Skeletal muscle tissue (tissue), 4 donors: ENCODE measurements around the gene SLC29A1. TPM values are rescaled to one million over a fixed set of nuclear protein-coding genes. Genes with fewer than 3 reads are reported as not detected.

Source experiments
- H3K27ac ChIP-seq: one replicate; pipeline ENCODE4 v1.7.0; 2013; ENCODE audit warnings: mild to moderate bottlenecking, low read depth, low read length, inconsistent platforms
- H3K27me3 ChIP-seq, 3 donors: one replicate each; pipeline ENCODE4 v1.7.0; 2013; ENCODE audit warnings: low read length in 3 of 3; ENCODE audit not compliant: control insufficient read depth in 3 of 3, insufficient read depth in 3 of 3
- H3K36me3 ChIP-seq, 3 donors: one replicate each; pipeline ENCODE4 v1.7.0; 2013; ENCODE audit warnings: low read length in 3 of 3; ENCODE audit not compliant: control insufficient read depth in 3 of 3, insufficient read depth in 3 of 3
- H3K4me1 ChIP-seq, 3 donors: one replicate each; pipeline ENCODE4 v1.7.0; 2013; ENCODE audit warnings: low read length in 3 of 3, mild to moderate bottlenecking in 3 of 3; ENCODE audit not compliant: control insufficient read depth in 3 of 3, insufficient read depth in 3 of 3
- H3K4me3 ChIP-seq, 3 donors: one replicate each; pipeline ENCODE4 v1.7.0; 2013; ENCODE audit warnings: low read length in 3 of 3
- H3K9ac ChIP-seq, 3 donors: one replicate each; pipeline ENCODE4 v1.7.0; 2013; ENCODE audit warnings: low read length in 3 of 3, mild to moderate bottlenecking in 3 of 3, moderate library complexity in 2 of 3, low read depth in 1 of 3
- H3K9me3 ChIP-seq, 3 donors: one replicate each; pipeline ENCODE4 v1.7.0; 2013; ENCODE audit warnings: low read length in 3 of 3; ENCODE audit not compliant: control insufficient read depth in 3 of 3
- total RNA-seq: library from RNA; depleted of rRNA; stranded (reverse); fragments of >200 nt; gene quantifications from one replicate; pipeline ENCODE4 v1.2.3, GENCODE V29; 2014
- donor health status: Osteomylitis.

SLC29A1 gene
- total RNA-seq, 1 donor from 2014 or later, result 14.6 TPM

GRCh38 chr6:44221291-44221960 lies 2.0 kb upstream of the SLC29A1 start:
- H3K4me3 ChIP-seq, result peak overlapping the region; percentile 24 to 60 (median 32)
- no peaks in the 10 kb centered on the region for H3K36me3 ChIP-seq
- no peaks in the 10 kb centered on the region for H3K9me3 ChIP-seq
- H3K27me3 ChIP-seq, result no peaks in the 10 kb centered on the region
- peaks cover 72 to 76% (median 74%) of the 10 kb centered on the region in 3 donors for H3K4me1 ChIP-seq
- H3K27ac ChIP-seq, result peak overlapping the region; percentile 94
- peak overlapping the region; percentile 27 to 80 (median 63) for H3K9ac ChIP-seq

GRCh38 chr6:44221961-44222335 lies 1.4 kb upstream of the SLC29A1 start:
- H3K27ac ChIP-seq, result peak overlapping the region; percentile 94
- peaks cover 72 to 77% (median 74%) of the 10 kb centered on the region in 3 donors for H3K4me1 ChIP-seq
- H3K4me3 ChIP-seq, result peak overlapping the region in 2 of 3 donors; percentile 32 to 60
- H3K27me3 ChIP-seq, result no peaks in the 10 kb centered on the region
- no peaks in the 10 kb centered on the region for H3K36me3 ChIP-seq
- peak overlapping the region; percentile 27 to 80 (median 74) for H3K9ac ChIP-seq
- no peaks in the 10 kb centered on the region for H3K9me3 ChIP-seq

- no peaks in the 10 kb centered on the region for H3K27me3 ChIP-seq
- peak overlapping the region; percentile 65 to 73 (median 66) for H3K4me3 ChIP-seq
- H3K27ac ChIP-seq, result peak overlapping the region; percentile 94
- H3K36me3 ChIP-seq, result peaks cover 0 to 2% (median 0%) of the 10 kb centered on the region in 3 donors
- H3K9me3 ChIP-seq, result no peaks in the 10 kb centered on the region
- peak overlapping the region in 2 of 3 donors; percentile 74 to 85 for H3K9ac ChIP-seq
- H3K4me1 ChIP-seq, result peaks cover 72 to 75% (median 74%) of the 10 kb centered on the region in 3 donors
Measured at GRCh38 chr6:44222486-44223318, 693 bp upstream of the SLC29A1 start.

GRCh38 chr6:44224029-44224964 lies 902 bp downstream of the SLC29A1 start:
- peak overlapping the region; percentile 62 to 76 (median 73) for H3K4me3 ChIP-seq
- H3K27ac ChIP-seq, result peak overlapping the region; percentile 64
- H3K36me3 ChIP-seq, result peaks cover 0 to 5% (median 3%) of the 10 kb centered on the region in 3 donors
- no peaks in the 10 kb centered on the region for H3K9me3 ChIP-seq
- H3K27me3 ChIP-seq, result no peaks in the 10 kb centered on the region
- peaks cover 77 to 78% (median 77%) of the 10 kb centered on the region in 3 donors for H3K4me1 ChIP-seq
- H3K9ac ChIP-seq, result peak overlapping the region; percentile 51 to 99 (median 65)

- peak overlapping the region; percentile 94 for H3K27ac ChIP-seq
- no peaks in the 10 kb centered on the region for H3K9me3 ChIP-seq
- H3K4me1 ChIP-seq, result peaks cover 82 to 84% (median 82%) of the 10 kb centered on the region in 3 donors
- peaks cover under 1 to 10% (median 8%) of the 10 kb centered on the region in 3 donors for H3K36me3 ChIP-seq
- H3K9ac ChIP-seq, result peak overlapping the region in 2 of 3 donors; percentile 8 to 99
- no peaks in the 10 kb centered on the region for H3K27me3 ChIP-seq
- peak overlapping the region in 1 of 3 donors; percentile 76 for H3K4me3 ChIP-seq
Measured at GRCh38 chr6:44224965-44225305, 1.5 kb downstream of the SLC29A1 start.

GRCh38 chr6:44225579-44226325 lies 2.4 kb downstream of the SLC29A1 start:
- peaks cover 8 to 18% (median 17%) of the 10 kb centered on the region in 3 donors for H3K36me3 ChIP-seq
- no peaks in the 10 kb centered on the region for H3K27me3 ChIP-seq
- peak overlapping the region; percentile 66 to 99 (median 92) for H3K9ac ChIP-seq
- H3K27ac ChIP-seq, result peak overlapping the region; percentile 94
- peaks cover 81 to 89% (median 88%) of the 10 kb centered on the region in 3 donors for H3K4me1 ChIP-seq
- peak overlapping the region in 2 of 3 donors; percentile 23 to 41 for H3K4me3 ChIP-seq
- H3K9me3 ChIP-seq, result no peaks in the 10 kb centered on the region

GRCh38 chr6:44226368-44227147 lies 3.2 kb downstream of the SLC29A1 start:
- Histone ChIP-seq H3K4me3 (peak overlapping the region; percentile 69 to 89 (median 78)), H3K27me3 (no peaks in the 10 kb centered on the region), H3K27ac (peak overlapping the region; percentile 94), H3K36me3 (peaks cover 15 to 26% (median 24%) of the 10 kb centered on the region in 3 donors), H3K9ac (peak overlapping the region; percentile 92 to 99 (median 92)), H3K4me1 (peaks cover 72 to 89% (median 84%) of the 10 kb centered on the region in 3 donors), H3K9me3 (no peaks in the 10 kb centered on the region)

GRCh38 chr6:44227148-44227793 lies 3.9 kb downstream of the SLC29A1 start:
- Histone ChIP-seq H3K4me3 (peak overlapping the region; percentile 69 to 89 (median 78)), H3K9ac (peak overlapping the region; percentile 92 to 99 (median 92)), H3K27ac (peak overlapping the region; percentile 94), H3K9me3 (no peaks in the 10 kb centered on the region), H3K27me3 (no peaks in the 10 kb centered on the region), H3K4me1 (peaks cover 68 to 90% (median 84%) of the 10 kb centered on the region in 3 donors), H3K36me3 (peaks cover 22 to 33% (median 31%) of the 10 kb centered on the region in 3 donors)
